HepG2 (cell line): ENCODE results near the gene VGF. TPM values are rescaled to one million over a fixed set of nuclear protein-coding genes. Genes with fewer than 3 reads are reported as not detected.

ENCODE experiments used
- AHR ChIP-seq: IDR thresholded peaks from 2 replicates; pipeline ENCODE4 v1.6.1; 2018; ENCODE audit warnings: missing genetic modification reagents, missing compliant biosample characterization
- CBX2 ChIP-seq, 2 experiments: fragments of 200-600 bp in 1 of 2; sonication (generic); formaldehyde crosslinking in 1 of 2; IDR thresholded peaks; 2 replicates each; pipeline versions ENCODE4 v1.7.0 to v1.8.1; 2018 to 2022; ENCODE audit warnings: low read depth in 2 of 2, low read length in 1 of 2, mild to moderate bottlenecking in 1 of 2, missing genetic modification reagents in 1 of 2
- CENPT ChIP-seq: sonication (generic); formaldehyde crosslinking; IDR thresholded peaks from 2 replicates; pipeline ENCODE4 v1.8.0; 2022; ENCODE audit warnings: low read depth, mild to moderate bottlenecking, moderate library complexity, missing genetic modification reagents
- HDAC6 ChIP-seq: fragments of 200-600 bp; sonication (generic); IDR thresholded peaks from 2 replicates; pipeline ENCODE4 v1.7.0; 2017; ENCODE audit warnings: mild to moderate bottlenecking, antibody characterized with exemption, low read length, low read depth
- HMGA1 ChIP-seq: sonication (generic); formaldehyde crosslinking; conservative IDR thresholded peaks from 2 replicates; pipeline ENCODE4 v1.4.0; 2020; ENCODE audit warnings: missing genetic modification reagents
- IRF9 ChIP-seq: sonication (generic); formaldehyde crosslinking; IDR thresholded peaks from 2 replicates; pipeline ENCODE4 v1.8.0; 2022; ENCODE audit warnings: missing genetic modification reagents, mild to moderate bottlenecking, borderline replicate concordance
- NAIF1 ChIP-seq: sonication (generic); formaldehyde crosslinking; IDR thresholded peaks from 2 replicates; pipeline ENCODE4 v1.5.0; 2020; ENCODE audit warnings: mild to moderate bottlenecking, missing genetic modification reagents, borderline replicate concordance
- NFKBIZ ChIP-seq: IDR thresholded peaks from 2 replicates; pipeline ENCODE4 v1.6.1; 2018; ENCODE audit warnings: missing genetic modification reagents, missing compliant biosample characterization
- PRPF4 ChIP-seq: fragments of 200-400 bp; formaldehyde crosslinking; IDR thresholded peaks from 2 replicates; pipeline ENCODE4 v1.6.1; 2016; ENCODE audit warnings: low read length, low read depth; ENCODE audit not compliant: poor library complexity, severe bottlenecking
- PTBP1 ChIP-seq: fragments of 200-400 bp; formaldehyde crosslinking; IDR thresholded peaks from 2 replicates; pipeline ENCODE4 v1.6.1; 2018; ENCODE audit warnings: low read length, low read depth; ENCODE audit not compliant: poor library complexity, severe bottlenecking
- SRY ChIP-seq: sonication (generic); formaldehyde crosslinking; IDR thresholded peaks from 2 replicates; pipeline ENCODE4 v1.8.0; 2022; ENCODE audit warnings: mild to moderate bottlenecking, missing genetic modification reagents
- THAP11 ChIP-seq: IDR thresholded peaks from 2 replicates; pipeline ENCODE4 v1.6.1; 2016; ENCODE audit warnings: missing biosample characterization, missing genetic modification reagents
- THAP9 ChIP-seq: sonication (generic); formaldehyde crosslinking; IDR thresholded peaks from 2 replicates; pipeline ENCODE4; 2020; ENCODE audit warnings: missing genetic modification reagents, mild to moderate bottlenecking, borderline replicate concordance
- TP53 ChIP-seq: sonication (generic); formaldehyde crosslinking; conservative IDR thresholded peaks from 2 replicates; pipeline ENCODE4 v1.4.0; 2020; ENCODE audit warnings: missing genetic modification reagents
- ZNF281 ChIP-seq: sonication (generic); formaldehyde crosslinking; IDR thresholded peaks from 2 replicates; pipeline ENCODE4 v1.4.0; 2020; ENCODE audit warnings: missing genetic modification reagents, borderline replicate concordance
- ZNF740 ChIP-seq: sonication (generic); formaldehyde crosslinking; IDR thresholded peaks from 2 replicates; pipeline ENCODE4 v1.4.0; 2020; ENCODE audit warnings: missing genetic modification reagents
- ZUFSP ChIP-seq: sonication (generic); formaldehyde crosslinking; IDR thresholded peaks from 2 replicates; pipeline ENCODE4 v1.9.0; 2021; ENCODE audit warnings: missing genetic modification reagents, mild to moderate bottlenecking, borderline replicate concordance
- polyA plus RNA-seq, 8 experiments: library from polyadenylated mRNA; depleted of rRNA in 3 of 8; stranded (reverse) in 7 of 8; unstranded in 1 of 8; fragments of >200 nt; fragmentation: Illumina TruSeq in 4 of 8; extraction: Trizol in 4 of 8; gene quantifications; 2 replicates each; pipeline versions ENCODE4 v1.2.1 to v1.2.3, GENCODE V29; 2011 to 2016; ENCODE audit warnings: low read depth in 4 of 8, missing spikeins in 1 of 8, mixed read lengths in 1 of 8; ENCODE audit not compliant: insufficient read depth in 1 of 8
- total RNA-seq, 5 experiments: library from RNA; depleted of rRNA; stranded (reverse); fragments of >200 nt; fragmentation: Illumina TruSeq; extraction: Trizol; gene quantifications; 2 replicates each; pipeline ENCODE4 v1.2.3, GENCODE V29; 2016; ENCODE audit warnings: low read depth in 1 of 5

The VGF gene
- total and polyA plus RNA-seq, 2 of the 13 experiments (the other 11 are each of a cell fraction or from before 2014, with no cell fraction given): 0.12 to 0.46 TPM

GRCh38 chr7:101165075-101165957 lies at the start of gene VGF (continued):
- TF ChIP-seq NFKBIZ (CRISPR knock-in tag) (peak; percentile 99), HMGA1 (no peak), SRY (CRISPR knock-in tag) (peak; percentile 100), PTBP1 (peak; percentile 63), CENPT (CRISPR knock-in tag) (peak; percentile 95), ZNF740 (CRISPR knock-in tag) (peak; percentile 76), ZNF281 (CRISPR knock-in tag) (peak; percentile 78; the same call in 1 of the 2 replicates), HDAC6 (no peak), TP53 (CRISPR knock-in tag) (peak; percentile 92; the same call in 1 of the 2 replicates), ZUFSP (no peak), THAP9 (CRISPR knock-in tag) (peak; percentile 70; the same call in 1 of the 2 replicates), CBX2 (IDR thresholded peaks at IDR 0.05; ENCODE audit: low read depth, low read length) (no peak), CBX2 (CRISPR knock-in tag; IDR thresholded peaks at IDR 0.05; ENCODE audit: low read depth) (peak; percentile 72; the same call in 1 of the 2 replicates), IRF9 (CRISPR knock-in tag) (peak; percentile 100), PRPF4 (no peak), NAIF1 (CRISPR knock-in tag) (peak; percentile 84; the same call in 1 of the 2 replicates), AHR (CRISPR knock-in tag) (peak; percentile 99), THAP11 (CRISPR knock-in tag) (peak; percentile 86)
